OCI-LY7 (cell line): ENCODE measurements around the gene HDHD5.

Experiments used
- CTCF ChIP-seq: fragments of 200-600 bp; sonication (generic); conservative IDR thresholded peaks from 2 replicates; pipeline ENCODE4 v1.5.1; 2014; ENCODE audit warnings: mild to moderate bottlenecking, antibody characterized with exemption, low read length, moderate library complexity, mixed read lengths
- EZH2phosphoT487 ChIP-seq: fragments of 200-600 bp; sonication (generic); IDR thresholded peaks from 2 replicates; pipeline ENCODE4 v1.6.1; 2018; ENCODE audit warnings: low read depth, borderline replicate concordance, mild to moderate bottlenecking, mixed run types, antibody characterized with exemption, low read length, moderate library complexity, mixed read lengths

GRCh38 chr22:17143101-17143500 lies 16.0 kb downstream of the HDHD5 start:
- TF ChIP-seq CTCF (no peak), EZH2phosphoT487 (no peak)
